Loucy (cell line): Measurements from ENCODE around the gene NRARP.

Experiments
- H2AFZ ChIP-seq: fragments of 200-600 bp; sonication (generic); 2 replicates; pipeline ENCODE4 v1.6.0; 2016; ENCODE audit warnings: antibody characterized with exemption, mild to moderate bottlenecking, low read length, moderate library complexity
- H3F3A ChIP-seq: fragments of 200-600 bp; 2 replicates; pipeline ENCODE4 v1.6.0; 2016; ENCODE audit warnings: antibody characterized with exemption, low read depth, mild to moderate bottlenecking
- H3K27me3 ChIP-seq: fragments of 200-600 bp; sonication (generic); 2 replicates; pipeline ENCODE4 v1.6.1; 2014; ENCODE audit warnings: low read length, mild to moderate bottlenecking; ENCODE audit not compliant: insufficient read depth, poor library complexity, severe bottlenecking
- H3K36me3 ChIP-seq: fragments of 200-600 bp; sonication (generic); 2 replicates; pipeline ENCODE4 v1.6.1; 2016; ENCODE audit warnings: low read length; ENCODE audit not compliant: insufficient read depth
- H3K4me1 ChIP-seq: fragments of 200-600 bp; sonication (generic); 2 replicates; pipeline ENCODE4 v1.5.1; 2014; ENCODE audit warnings: low read length, mild to moderate bottlenecking; ENCODE audit not compliant: insufficient read depth, poor library complexity, severe bottlenecking
- H3K4me2 ChIP-seq: fragments of 200-600 bp; sonication (generic); 2 replicates; pipeline ENCODE4 v1.6.0; 2014; ENCODE audit warnings: antibody characterized with exemption, low read length, low read depth, mild to moderate bottlenecking; ENCODE audit not compliant: poor library complexity, severe bottlenecking
- H3K4me3 ChIP-seq: fragments of 200-600 bp; sonication (generic); 2 replicates; pipeline ENCODE4 v1.5.1; 2014; ENCODE audit warnings: low read length, mild to moderate bottlenecking, mixed read lengths; ENCODE audit not compliant: poor library complexity, severe bottlenecking
- H3K79me2 ChIP-seq: fragments of 200-600 bp; sonication (generic); 2 replicates; pipeline ENCODE4 v1.6.1; 2014; ENCODE audit warnings: low read length; ENCODE audit not compliant: insufficient read depth
- H3K9ac ChIP-seq: fragments of 200-600 bp; sonication (generic); 2 replicates; pipeline ENCODE4 v1.6.0; 2014; ENCODE audit warnings: mild to moderate bottlenecking, low read depth, low read length, moderate library complexity; ENCODE audit not compliant: poor library complexity, severe bottlenecking
- H3K9me2 ChIP-seq: fragments of 200-600 bp; sonication (generic); replicated peaks from 2 replicates; pipeline ENCODE4 v1.6.1; 2016; ENCODE audit warnings: low read depth, low read length, mixed read lengths
- H3K9me3 ChIP-seq: fragments of 200-600 bp; sonication (generic); 2 replicates; pipeline ENCODE4 v1.6.1; 2014; ENCODE audit warnings: mild to moderate bottlenecking, antibody characterized with exemption, low read length, low read depth; ENCODE audit not compliant: insufficient read depth
- H4K20me1 ChIP-seq: fragments of 200-600 bp; sonication (generic); 2 replicates; pipeline ENCODE4 v1.6.0; 2014; ENCODE audit warnings: antibody characterized with exemption, low read length, mild to moderate bottlenecking; ENCODE audit not compliant: insufficient read depth, poor library complexity, severe bottlenecking
- CTCF ChIP-seq: fragments of 200-600 bp; sonication (generic); conservative IDR thresholded peaks from 2 replicates; pipeline ENCODE4 v1.5.1; 2014; ENCODE audit warnings: mild to moderate bottlenecking, antibody characterized with exemption, low read length
- EZH2phosphoT487 ChIP-seq: fragments of 200-600 bp; IDR thresholded peaks from 2 replicates; pipeline ENCODE4 v1.6.1; 2018; ENCODE audit warnings: antibody characterized with exemption, mild to moderate bottlenecking, moderate library complexity, borderline replicate concordance

Gene NRARP

GRCh38 chr9:137305798-137306065 lies 3.7 kb upstream of the NRARP start:
- H3K27me3 ChIP-seq: no peaks in the 10 kb centered on the region
- H3K79me2 ChIP-seq: no peaks in the 10 kb centered on the region
- H3K4me2 ChIP-seq: no peak overlapping the region
- no peaks in the 10 kb centered on the region for H3K4me1 ChIP-seq
- no peaks in the 10 kb centered on the region for H3K9me2 ChIP-seq
- no peak overlapping the region for H3K4me3 ChIP-seq
- H3K9me3 ChIP-seq: no peaks in the 10 kb centered on the region
- H2AFZ ChIP-seq: no peak overlapping the region
- no peak overlapping the region for H3K9ac ChIP-seq
- TF ChIP-seq EZH2phosphoT487: no peak
- TF ChIP-seq CTCF: no peak
- H3K36me3 ChIP-seq: no peaks in the 10 kb centered on the region
- H4K20me1 ChIP-seq: no peaks in the 10 kb centered on the region
- no peaks in the 10 kb centered on the region for H3F3A ChIP-seq

- no peaks in the 10 kb centered on the region for H3K79me2 ChIP-seq
- H2AFZ ChIP-seq: no peak overlapping the region
- no peaks in the 10 kb centered on the region for H3K9me3 ChIP-seq
- TF ChIP-seq EZH2phosphoT487 (no peak), CTCF (no peak)
- no peaks in the 10 kb centered on the region for H3K36me3 ChIP-seq
- no peak overlapping the region for H3K9ac ChIP-seq
- no peak overlapping the region for H3K4me3 ChIP-seq
- no peaks in the 10 kb centered on the region for H3K27me3 ChIP-seq
- no peaks in the 10 kb centered on the region for H3K9me2 ChIP-seq
- no peaks in the 10 kb centered on the region for H4K20me1 ChIP-seq
- H3K4me2 ChIP-seq: no peak overlapping the region
- no peaks in the 10 kb centered on the region for H3K4me1 ChIP-seq
- H3F3A ChIP-seq: no peaks in the 10 kb centered on the region
Observed at GRCh38 chr9:137305060-137305797, 3.2 kb upstream of the NRARP start.

GRCh38 chr9:137304383-137305059 lies 2.5 kb upstream of the NRARP start:
- Histone ChIP-seq H3F3A (no peaks in the 10 kb centered on the region), H3K9ac (no peak overlapping the region), H3K4me1 (no peaks in the 10 kb centered on the region), H3K4me2 (no peak overlapping the region), H3K9me3 (no peaks in the 10 kb centered on the region), H3K79me2 (no peaks in the 10 kb centered on the region), H3K36me3 (no peaks in the 10 kb centered on the region), H3K9me2 (no peaks in the 10 kb centered on the region), H3K27me3 (no peaks in the 10 kb centered on the region), H3K4me3 (no peak overlapping the region), H2AFZ (no peak overlapping the region), H4K20me1 (no peaks in the 10 kb centered on the region)
- no peak for TF ChIP-seq CTCF
- TF ChIP-seq EZH2phosphoT487: no peak
